ENCODE measurements around the gene CDC42BPG.
"Not testable (repeated sequence)": the region's sequence is repeated elsewhere in the genome, so short reads cannot be mapped to it uniquely, and the experiment has no call there.

Gene CDC42BPG

DNA sequence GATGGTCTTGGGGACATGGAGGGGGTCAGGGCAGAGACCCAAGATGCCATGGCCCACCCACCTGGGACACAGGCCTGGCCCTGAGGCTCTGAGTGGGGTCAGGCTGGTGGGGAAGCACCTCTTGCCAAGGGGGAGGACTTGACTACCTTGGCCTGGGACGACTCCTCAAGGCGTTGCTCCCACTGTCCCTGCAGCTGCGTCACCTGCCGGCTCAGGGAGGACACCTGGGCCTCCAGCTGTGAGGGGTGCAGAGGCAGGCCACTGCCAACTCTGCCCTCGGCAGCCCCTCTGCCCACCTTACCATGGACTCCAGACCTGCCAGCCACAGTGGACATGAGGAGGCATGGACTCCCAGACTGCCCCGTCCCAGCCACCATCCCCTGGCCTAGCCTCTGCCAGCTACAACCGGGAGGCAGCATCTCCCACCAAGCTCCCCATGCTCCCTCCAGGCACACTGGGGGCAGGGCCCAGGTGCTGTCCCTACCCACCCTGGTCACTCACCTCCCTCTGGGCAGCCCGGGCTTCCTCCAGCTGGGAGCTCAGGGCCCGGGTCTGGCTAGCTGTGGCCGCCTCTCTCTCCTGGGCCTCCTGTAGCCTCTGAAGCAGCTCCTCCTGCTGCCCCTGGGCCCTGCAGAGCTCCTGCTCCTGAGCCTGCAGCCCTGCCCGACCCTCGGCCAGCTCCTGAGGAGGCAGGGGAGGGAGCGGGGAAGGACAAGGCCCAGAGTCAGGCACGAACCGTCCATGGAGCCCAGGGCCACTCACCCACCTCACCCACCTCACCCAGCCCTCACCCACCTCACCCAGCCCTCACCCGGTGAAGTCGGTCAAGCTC lies 8.6 kb downstream of the CDC42BPG start:
- no peak for DNase-seq (ENCODE audit: low read depth)

DNA sequence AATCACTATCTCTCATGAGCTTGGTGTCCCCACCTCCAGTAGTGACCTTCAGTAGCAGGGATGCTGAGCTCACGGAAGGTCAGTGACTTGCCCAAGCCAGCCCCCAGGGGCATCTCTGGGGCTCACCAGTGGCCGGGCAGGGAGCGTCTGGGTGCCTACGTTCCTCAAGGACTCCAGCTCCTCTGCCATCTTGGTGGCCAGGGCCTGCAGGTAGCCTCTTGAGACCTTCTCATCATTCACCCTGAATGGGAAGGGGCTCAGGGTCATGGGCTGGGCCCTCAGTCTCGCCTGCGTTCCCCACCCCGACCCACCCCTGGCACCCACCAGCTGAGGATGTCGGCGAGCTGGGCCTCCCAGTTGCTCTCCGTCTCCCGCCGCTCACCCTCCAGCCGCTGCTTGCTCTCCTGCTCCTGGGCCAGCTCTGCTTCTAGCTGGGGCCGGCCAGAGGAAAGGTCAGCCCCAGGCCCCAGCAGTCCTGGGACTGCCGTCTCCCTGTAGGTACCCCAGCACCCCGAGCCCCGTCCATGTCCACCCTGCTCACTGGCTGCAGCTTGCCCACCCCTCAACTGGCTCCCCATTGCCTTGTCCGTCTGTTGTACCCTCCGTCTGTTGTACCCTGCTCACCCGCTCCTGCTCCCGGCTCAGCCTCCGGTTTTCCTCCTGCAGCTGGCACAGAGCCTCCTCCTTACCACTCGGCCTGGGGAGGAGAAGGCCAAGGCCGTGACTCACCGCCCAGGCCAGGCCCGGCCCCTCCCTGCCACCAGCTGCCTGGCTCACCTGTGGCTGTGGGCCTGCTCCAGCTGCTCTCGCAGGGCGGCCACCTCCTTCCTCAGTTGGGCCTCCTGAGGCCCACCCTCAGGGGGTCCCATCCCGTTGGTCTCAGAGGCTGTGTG lies 9.5 kb downstream of the CDC42BPG start:
- DNase-seq (ENCODE audit: low read depth): no peak

DNA sequence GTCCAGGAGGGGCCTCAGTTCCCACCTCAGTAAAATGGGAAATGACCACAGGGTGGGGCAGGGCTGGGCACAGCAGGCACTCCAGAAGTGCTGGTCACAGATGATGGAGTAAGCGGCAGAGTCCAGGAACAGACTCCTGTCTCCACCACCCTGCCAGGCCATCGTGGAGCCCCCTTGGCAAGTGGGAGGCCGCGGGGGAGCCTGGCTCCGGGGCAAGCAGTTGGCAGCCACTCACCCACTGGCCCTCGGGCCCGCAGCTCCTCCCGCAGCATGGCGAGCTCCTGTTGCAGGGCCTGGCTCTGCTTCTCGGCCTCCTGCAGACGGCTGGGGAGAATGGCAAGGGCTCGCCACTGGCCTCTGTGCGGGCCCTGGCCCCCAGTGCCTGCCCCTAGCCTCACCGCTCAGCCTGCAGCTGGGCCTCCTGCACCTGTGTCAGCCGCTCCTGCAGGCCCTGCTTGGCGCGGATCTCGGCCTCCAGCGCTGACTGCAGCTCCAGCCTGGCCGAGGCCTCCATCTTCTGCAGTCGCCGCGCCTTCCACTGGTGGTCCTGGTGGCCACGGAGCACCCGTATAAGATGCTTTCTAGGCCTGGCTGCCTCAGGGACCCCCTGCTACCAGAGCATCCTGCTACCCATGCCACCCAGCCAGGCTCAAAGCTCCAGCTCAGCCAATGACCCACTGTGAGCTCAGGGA lies 10.3 kb downstream of the CDC42BPG start:
- DNase-seq (ENCODE audit: low read depth): no peak

DNA sequence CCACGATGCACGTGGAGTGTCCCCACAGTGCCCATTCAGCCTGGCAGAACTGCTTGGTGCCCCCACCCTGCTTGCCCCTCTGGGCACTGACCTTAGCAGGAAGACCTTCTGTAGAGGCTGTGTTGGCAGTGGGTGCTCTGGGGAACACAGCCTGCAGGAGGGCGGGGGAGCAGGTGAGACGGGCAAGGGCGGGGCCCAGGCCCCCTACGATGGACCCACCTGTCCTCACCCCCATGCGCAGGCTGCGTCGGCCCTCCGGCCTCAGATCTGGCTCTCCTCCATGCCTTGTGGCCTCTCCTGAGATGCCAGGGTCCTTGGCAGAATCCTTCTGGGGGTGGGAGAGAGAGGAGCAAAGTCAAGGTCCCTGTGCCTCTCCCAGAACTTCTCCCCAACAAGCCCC lies 10.9 kb downstream of the CDC42BPG start:
- no peak for DNase-seq (ENCODE audit: low read depth)

- DNase-seq (ENCODE audit: low read depth): no peak
Measured at GRCh38 chr11:64833198-64833502, 11.3 kb downstream of the CDC42BPG start.

GRCh38 chr11:64832467-64833197 lies 11.8 kb downstream of the CDC42BPG start:
- no peak for DNase-seq (ENCODE audit: low read depth)

GRCh38 chr11:64831411-64831891 lies 13.0 kb downstream of the CDC42BPG start:
- DNase-seq (ENCODE audit: low read depth): no peak

DNA sequence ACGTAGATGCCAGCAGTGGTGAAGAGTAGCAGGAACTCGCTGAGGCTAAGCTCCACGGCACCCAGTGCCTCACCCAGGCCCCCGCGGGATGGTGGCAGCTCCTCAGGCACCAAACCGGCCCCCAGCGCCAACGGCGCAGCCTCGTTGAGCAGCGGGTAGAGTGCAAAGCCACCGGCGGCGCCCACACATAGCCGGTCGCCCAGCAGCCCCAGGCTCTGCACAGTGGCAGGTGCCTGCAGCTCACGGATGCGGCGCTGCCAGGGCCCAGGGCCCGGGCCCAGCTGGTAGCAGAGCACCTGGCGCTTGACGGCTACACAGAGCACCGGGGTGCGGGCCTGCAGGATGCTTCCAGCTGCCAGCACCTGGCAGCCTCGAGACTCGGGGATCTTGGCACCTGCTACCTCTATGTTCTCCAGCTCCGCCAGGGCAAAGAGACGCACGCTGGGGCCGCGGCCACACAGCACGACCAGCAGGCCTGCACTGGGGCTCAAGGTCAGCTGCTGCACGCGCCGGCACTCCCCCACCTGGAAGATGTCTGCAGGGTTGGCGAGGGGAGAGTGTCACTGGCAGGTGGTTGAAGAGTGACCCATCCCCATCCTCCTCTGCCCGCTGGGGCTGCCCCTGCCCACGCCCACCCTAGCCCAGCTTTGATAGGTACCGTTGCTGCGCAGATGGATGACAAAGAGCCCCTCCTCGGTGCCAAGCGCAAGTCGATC lies 14.8 kb downstream of the CDC42BPG start:
- no peak for DNase-seq (ENCODE audit: low read depth)

- DNase-seq (ENCODE audit: low read depth): no peak
Measured at GRCh38 chr11:64827451-64827839, 17.0 kb downstream of the CDC42BPG start.

GRCh38 chr11:64826578-64827450 lies 17.6 kb downstream of the CDC42BPG start:
- DNase-seq (ENCODE audit: low read depth): no peak

- no peak for DNase-seq (ENCODE audit: low read depth)
Measured at GRCh38 chr11:64826062-64826461, 18.4 kb downstream of the CDC42BPG start.

GRCh38 chr11:64823568-64824119 lies 20.8 kb downstream of the CDC42BPG start:
- DNase-seq (ENCODE audit: low read depth): no peak

DNA sequence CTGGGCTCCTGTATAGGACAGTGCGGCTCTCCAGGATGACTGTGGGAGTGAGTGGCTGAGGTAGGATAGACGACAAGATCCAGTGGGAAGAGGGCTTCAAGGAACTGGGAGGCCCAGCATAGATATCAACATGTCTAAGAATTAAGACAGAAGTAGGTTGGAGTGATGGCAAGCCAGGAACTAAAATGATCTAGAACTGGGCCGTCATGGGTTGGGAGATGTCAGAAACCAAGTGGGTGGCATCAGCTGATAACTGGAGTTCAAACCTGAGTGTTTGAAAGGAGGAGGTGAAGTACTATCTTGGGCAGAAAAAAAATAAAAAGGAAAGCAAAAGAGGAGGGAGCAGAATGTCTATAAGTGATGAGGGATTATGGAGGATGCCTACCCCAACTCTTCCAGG lies 27.0 kb downstream of the CDC42BPG start:
- DNase-seq (ENCODE audit: low read depth): no peak

- not testable (repeated sequence) for DNase-seq (ENCODE audit: low read depth)
Measured at GRCh38 chr11:64815433-64815832, 29.0 kb downstream of the CDC42BPG start.

DNA sequence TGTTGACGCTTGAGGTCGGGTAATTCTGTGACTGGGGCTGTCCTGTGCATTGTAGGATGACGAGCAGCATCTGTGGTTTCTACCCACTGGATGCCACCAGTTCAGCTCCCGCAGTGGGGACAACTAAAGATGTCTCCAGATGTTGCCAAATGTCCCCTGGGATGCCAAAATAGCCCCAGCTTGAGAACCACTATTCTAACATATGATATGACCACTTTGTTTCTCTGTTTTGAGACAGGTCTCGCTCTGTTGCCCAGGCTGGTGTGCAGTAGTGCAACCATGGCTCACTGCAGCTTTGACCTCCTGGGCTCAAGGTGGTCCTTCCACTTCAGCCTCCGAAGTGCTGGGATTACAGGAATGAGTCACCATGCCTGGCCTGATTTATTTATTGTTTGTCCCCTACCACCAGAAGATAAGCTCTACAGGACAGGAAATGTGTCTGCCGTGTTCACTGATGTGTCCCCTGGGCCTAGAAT lies 29.7 kb downstream of the CDC42BPG start:
- DNase-seq (ENCODE audit: low read depth): no peak

GRCh38 chr11:64813826-64814225 lies 30.6 kb downstream of the CDC42BPG start:
- DNase-seq (ENCODE audit: low read depth): no peak

DNA sequence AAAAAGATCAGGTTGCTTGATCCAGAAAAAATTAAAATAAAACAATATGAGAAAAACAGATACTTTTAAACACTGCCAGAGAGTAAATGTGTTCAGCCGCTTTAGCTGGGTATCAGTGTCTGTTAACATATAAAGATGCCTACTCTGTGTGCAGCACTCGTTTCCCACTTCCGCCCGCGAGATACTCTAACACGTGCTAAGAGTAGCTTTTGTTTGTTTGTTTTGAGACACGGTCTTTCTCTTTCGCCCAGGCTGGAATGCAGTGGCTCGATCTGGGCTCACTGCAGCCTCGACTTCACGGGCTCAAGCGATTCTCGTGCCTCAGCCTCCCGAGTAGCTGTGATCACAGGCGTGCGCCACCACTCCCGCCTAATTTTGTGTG lies 33.6 kb downstream of the CDC42BPG start:
- DNase-seq (ENCODE audit: low read depth): peak; percentile 30

DNA sequence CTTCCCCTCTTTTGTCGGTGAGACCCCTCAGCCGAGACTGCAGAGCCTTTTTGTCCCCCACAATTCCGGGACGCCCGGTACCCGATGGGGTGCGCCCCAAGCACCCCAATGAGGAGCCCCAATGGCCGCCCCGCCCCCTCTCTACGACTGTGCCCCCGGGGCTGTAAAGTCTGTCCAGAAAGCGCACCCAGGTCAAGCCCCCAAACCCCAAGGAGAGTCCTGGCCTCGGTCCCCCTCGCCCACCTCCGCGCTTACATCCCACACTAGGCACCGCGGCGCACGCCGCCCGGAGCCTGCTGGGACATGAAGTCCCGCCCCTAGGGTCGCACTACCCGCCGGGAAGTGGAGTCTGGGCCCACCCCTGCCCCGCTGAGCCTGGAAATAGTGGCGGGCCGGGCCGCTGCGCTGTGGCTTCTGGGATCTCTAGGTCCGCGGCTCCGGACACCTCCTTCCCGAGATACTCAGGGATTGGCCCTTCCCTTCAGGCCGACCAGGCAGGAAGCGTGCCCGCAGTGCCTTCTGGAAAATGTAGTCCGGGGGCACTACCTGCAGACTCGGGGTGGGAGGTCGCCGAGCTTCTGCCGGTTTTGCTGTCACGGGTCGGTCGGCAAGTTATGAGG lies 34.1 kb downstream of the CDC42BPG start, which contains the start of gene MEN1:
Gene MEN1, minus strand, starts transcription at position 281 of the 620 bp plus-strand sequence. CDS start 442 bp downstream, outside the sequence.
- peak; percentile 68 for DNase-seq (ENCODE audit: low read depth)

- no peak for DNase-seq (ENCODE audit: low read depth)
Measured at GRCh38 chr11:64809781-64810241, 34.6 kb downstream of the CDC42BPG start.
